Astrocyte (in vitro differentiated cells and primary cell): ENCODE results near the gene ZCCHC24. TPM values are rescaled to one million over a fixed set of nuclear protein-coding genes. Genes with fewer than 3 reads are reported as not detected.

Experiments used
- DNase-seq: peaks from one replicate; pipeline ENCODE4 v3.0.0-alpha.2; 2010; ENCODE audit warnings: low read depth
- FAIRE-seq: peaks from 2 replicates; lab custom pipeline; 2011; peaks lifted over from hg19 to GRCh38; lab: Jason Lieb, UNC
- H2AFZ ChIP-seq: 2 replicates; pipeline ENCODE4 v1.6.0; 2012; ENCODE audit warnings: low read depth, low read length, inconsistent platforms
- H3K27ac ChIP-seq: 2 replicates; pipeline ENCODE4 v1.5.1; 2011; ENCODE audit warnings: low read depth, low read length, inconsistent platforms
- H3K27me3 ChIP-seq: 2 replicates; pipeline ENCODE4 v1.6.0; 2011; ENCODE audit warnings: low read length, inconsistent platforms; ENCODE audit not compliant: insufficient read depth
- H3K36me3 ChIP-seq: 2 replicates; pipeline ENCODE4 v1.5.1; 2011; ENCODE audit warnings: low read length, inconsistent platforms; ENCODE audit not compliant: insufficient read depth
- H3K4me1 ChIP-seq: 2 replicates; pipeline ENCODE4 v1.5.1; 2011; ENCODE audit warnings: low read length, inconsistent platforms; ENCODE audit not compliant: insufficient read depth
- H3K4me2 ChIP-seq: 2 replicates; pipeline ENCODE4 v1.6.0; 2012; ENCODE audit warnings: low read length, inconsistent platforms
- H3K4me3 ChIP-seq: 2 replicates; pipeline ENCODE4 v1.5.1; 2011; ENCODE audit warnings: low read depth, mild to moderate bottlenecking, low read length, inconsistent platforms; ENCODE audit not compliant: insufficient read depth
- H3K79me2 ChIP-seq: 2 replicates; pipeline ENCODE4 v1.6.0; 2012; ENCODE audit warnings: mild to moderate bottlenecking, low read length, inconsistent platforms; ENCODE audit not compliant: insufficient read depth
- H3K9ac ChIP-seq: 2 replicates; pipeline ENCODE4 v1.6.0; 2012; ENCODE audit warnings: mild to moderate bottlenecking, low read length, inconsistent platforms
- H3K9me3 ChIP-seq: 2 replicates; pipeline ENCODE4 v1.5.1; 2012; ENCODE audit warnings: low read depth, mild to moderate bottlenecking, low read length, inconsistent platforms; ENCODE audit not compliant: insufficient read depth
- H4K20me1 ChIP-seq: 2 replicates; pipeline ENCODE4 v1.6.0; 2012; ENCODE audit warnings: low read length, inconsistent platforms; ENCODE audit not compliant: insufficient read depth
- H3K27ac Mint-ChIP-seq: one replicate; pipeline ENCODE4 v1.8.0; 2021; ENCODE audit warnings: mild to moderate bottlenecking, mixed read lengths; ENCODE audit not compliant: unreplicated experiment
- H3K27me3 Mint-ChIP-seq: one replicate; pipeline ENCODE4 v1.8.0; 2021; ENCODE audit warnings: low read depth, mixed read lengths; ENCODE audit not compliant: unreplicated experiment
- H3K36me3 Mint-ChIP-seq: one replicate; pipeline ENCODE4 v1.8.0; 2021; ENCODE audit warnings: low read depth, mixed read lengths; ENCODE audit not compliant: unreplicated experiment
- H3K4me1 Mint-ChIP-seq: one replicate; pipeline ENCODE4 v1.8.0; 2021; ENCODE audit warnings: low read depth, mixed read lengths; ENCODE audit not compliant: unreplicated experiment
- H3K4me3 Mint-ChIP-seq: one replicate; pipeline ENCODE4 v1.8.0; 2021; ENCODE audit warnings: mild to moderate bottlenecking, moderate library complexity, mixed read lengths; ENCODE audit not compliant: unreplicated experiment
- H3K9me3 Mint-ChIP-seq: one replicate; pipeline ENCODE4 v1.8.0; 2021; ENCODE audit warnings: mild to moderate bottlenecking, mixed read lengths; ENCODE audit not compliant: unreplicated experiment
- CTCF ChIP-seq: IDR thresholded peaks from 2 replicates; pipeline ENCODE4 v1.5.1; 2011; ENCODE audit warnings: low read depth, mild to moderate bottlenecking, inconsistent platforms, low read length, moderate library complexity; ENCODE audit not compliant: insufficient read depth
- EZH2 ChIP-seq: IDR thresholded peaks from 2 replicates; pipeline ENCODE4 v1.6.1; 2012; ENCODE audit warnings: mild to moderate bottlenecking, low read length, inconsistent platforms; ENCODE audit not compliant: insufficient read depth
- total RNA-seq: library from RNA; stranded (reverse); gene quantifications from 2 replicates; pipeline ENCODE4 v1.2.1, GENCODE V29; 2021

Gene ZCCHC24
- total RNA-seq, 1 donor from 2014 or later: 21.4 TPM

- Mint-ChIP-seq H3K27ac (no peak overlapping the region), H3K4me3 (no peak overlapping the region), H3K36me3 (no peaks in the 10 kb centered on the region), H3K9me3 (peaks cover 5% of the 10 kb centered on the region), H3K27me3 (no peaks in the 10 kb centered on the region), H3K4me1 (peaks cover 16% of the 10 kb centered on the region)
- Histone ChIP-seq H3K4me3 (no peak overlapping the region), H3K9me3 (no peaks in the 10 kb centered on the region), H3K4me1 (peaks cover 14% of the 10 kb centered on the region), H3K9ac (no peak overlapping the region), H3K79me2 (no peaks in the 10 kb centered on the region), H3K4me2 (no peak overlapping the region), H2AFZ (no peak overlapping the region), H3K27ac (no peak overlapping the region), H4K20me1 (no peaks in the 10 kb centered on the region), H3K27me3 (no peaks in the 10 kb centered on the region), H3K36me3 (no peaks in the 10 kb centered on the region)
- FAIRE-seq (no peak), DNase-seq (no peak)
- TF ChIP-seq CTCF (no peak), EZH2 (no peak)
Observed at GRCh38 chr10:79483299-79483698, 37.9 kb upstream of the ZCCHC24 start.

- FAIRE-seq: no peak
- no peak overlapping the region for H2AFZ ChIP-seq
Observed at GRCh38 chr10:79482741-79483140, 37.3 kb upstream of the ZCCHC24 start.

More at GRCh38 chr10:79482741-79483140, 37.3 kb upstream of the ZCCHC24 start:
- DNase-seq: no peak
- H3K27ac Mint-ChIP-seq: no peak overlapping the region
- Histone ChIP-seq H3K27me3 (no peaks in the 10 kb centered on the region), H3K9ac (no peak overlapping the region), H3K9me3 (no peaks in the 10 kb centered on the region), H3K79me2 (no peaks in the 10 kb centered on the region), H3K4me1 (peaks cover 9% of the 10 kb centered on the region), H3K4me2 (no peak overlapping the region), H3K4me3 (no peak overlapping the region), H3K36me3 (no peaks in the 10 kb centered on the region), H3K27ac (no peak overlapping the region), H4K20me1 (no peaks in the 10 kb centered on the region)
- H3K36me3 Mint-ChIP-seq: no peaks in the 10 kb centered on the region
- TF ChIP-seq CTCF (no peak), EZH2 (no peak)
- H3K4me1 Mint-ChIP-seq: peaks cover 11% of the 10 kb centered on the region
- no peaks in the 10 kb centered on the region for H3K27me3 Mint-ChIP-seq
- H3K9me3 Mint-ChIP-seq: peaks cover 5% of the 10 kb centered on the region
- H3K4me3 Mint-ChIP-seq: no peak overlapping the region
